Gastroesophageal sphincter (tissue), 3 donors: ENCODE measurements around the gene CALHM6.

Experiments used
- EP300 ChIP-seq: sonication (generic); formaldehyde crosslinking; IDR thresholded peaks from one replicate; pipeline ENCODE4 v1.6.1; 2017; ENCODE audit warnings: antibody characterized with exemption, mild to moderate bottlenecking
- POLR2A ChIP-seq, 2 donors: fragments of 450-650 bp; IDR thresholded peaks; one replicate each; pipeline ENCODE4 v1.6.1; 2017; ENCODE audit warnings: antibody characterized with exemption in 2 of 2, mild to moderate bottlenecking in 2 of 2, moderate library complexity in 1 of 2
- POLR2AphosphoS5 ChIP-seq: sonication (generic); formaldehyde crosslinking; IDR thresholded peaks from one replicate; pipeline ENCODE4 v1.6.1; 2017; ENCODE audit warnings: antibody characterized with exemption
- TF ChIP-seq, protein P1 (sequence below), 4 experiments: fragments of 200-600 bp in 2 of 4; fragments of 450-650 bp in 2 of 4; sonication (generic) in 1 of 4; IDR thresholded peaks; one replicate each; pipeline ENCODE4 v1.5.1; 2017 to 2019; ENCODE audit warnings: antibody characterized with exemption in 4 of 4, mild to moderate bottlenecking in 2 of 4, moderate library complexity in 2 of 4

DNA sequence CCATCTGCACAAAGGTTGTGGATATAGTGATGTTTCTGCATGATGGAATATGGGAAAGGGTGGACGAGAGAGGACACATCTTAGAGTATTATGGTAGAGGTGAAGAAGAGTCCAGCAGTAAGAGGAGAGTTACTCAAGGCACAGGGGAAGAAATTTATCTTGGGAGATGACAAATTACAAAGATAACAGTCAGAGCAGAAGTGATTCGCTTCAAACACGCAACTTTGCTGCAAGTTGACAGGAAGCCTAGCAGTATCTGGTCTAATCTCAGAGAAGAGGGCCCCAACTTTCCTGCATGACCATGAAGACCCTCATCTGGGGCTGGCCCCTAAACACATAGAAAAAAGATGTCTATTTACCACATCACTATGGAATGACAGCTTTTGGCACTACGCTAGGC lies 1.2 kb upstream of the CALHM6 start:
- TF ChIP-seq, protein P1, sequence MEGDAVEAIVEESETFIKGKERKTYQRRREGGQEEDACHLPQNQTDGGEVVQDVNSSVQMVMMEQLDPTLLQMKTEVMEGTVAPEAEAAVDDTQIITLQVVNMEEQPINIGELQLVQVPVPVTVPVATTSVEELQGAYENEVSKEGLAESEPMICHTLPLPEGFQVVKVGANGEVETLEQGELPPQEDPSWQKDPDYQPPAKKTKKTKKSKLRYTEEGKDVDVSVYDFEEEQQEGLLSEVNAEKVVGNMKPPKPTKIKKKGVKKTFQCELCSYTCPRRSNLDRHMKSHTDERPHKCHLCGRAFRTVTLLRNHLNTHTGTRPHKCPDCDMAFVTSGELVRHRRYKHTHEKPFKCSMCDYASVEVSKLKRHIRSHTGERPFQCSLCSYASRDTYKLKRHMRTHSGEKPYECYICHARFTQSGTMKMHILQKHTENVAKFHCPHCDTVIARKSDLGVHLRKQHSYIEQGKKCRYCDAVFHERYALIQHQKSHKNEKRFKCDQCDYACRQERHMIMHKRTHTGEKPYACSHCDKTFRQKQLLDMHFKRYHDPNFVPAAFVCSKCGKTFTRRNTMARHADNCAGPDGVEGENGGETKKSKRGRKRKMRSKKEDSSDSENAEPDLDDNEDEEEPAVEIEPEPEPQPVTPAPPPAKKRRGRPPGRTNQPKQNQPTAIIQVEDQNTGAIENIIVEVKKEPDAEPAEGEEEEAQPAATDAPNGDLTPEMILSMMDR (IDR thresholded peaks at IDR 0.05): no peak
- no peak for TF ChIP-seq POLR2A (IDR thresholded peaks at IDR 0.05)
- TF ChIP-seq EP300: no peak
- no peak for TF ChIP-seq POLR2AphosphoS5
